GF-D8 (cell line): ENCODE results near the gene HAUS1.
"Not testable (repeated sequence)": the region's sequence is repeated elsewhere in the genome, so short reads cannot be mapped to it uniquely, and the experiment has no call there.

ENCODE experiments used
- DNase-seq: peaks from one replicate; lab custom pipeline; 2025; lab: John Stamatoyannopoulos, UW

The HAUS1 gene

GRCh38 chr18:46104128-46104911 is at the start of gene HAUS1:
TSS of gene HAUS1 (plus strand) at chr18:46104385. CDS start at chr18:46104412, 27 bp downstream.
- peak; percentile 91 for DNase-seq

DNA sequence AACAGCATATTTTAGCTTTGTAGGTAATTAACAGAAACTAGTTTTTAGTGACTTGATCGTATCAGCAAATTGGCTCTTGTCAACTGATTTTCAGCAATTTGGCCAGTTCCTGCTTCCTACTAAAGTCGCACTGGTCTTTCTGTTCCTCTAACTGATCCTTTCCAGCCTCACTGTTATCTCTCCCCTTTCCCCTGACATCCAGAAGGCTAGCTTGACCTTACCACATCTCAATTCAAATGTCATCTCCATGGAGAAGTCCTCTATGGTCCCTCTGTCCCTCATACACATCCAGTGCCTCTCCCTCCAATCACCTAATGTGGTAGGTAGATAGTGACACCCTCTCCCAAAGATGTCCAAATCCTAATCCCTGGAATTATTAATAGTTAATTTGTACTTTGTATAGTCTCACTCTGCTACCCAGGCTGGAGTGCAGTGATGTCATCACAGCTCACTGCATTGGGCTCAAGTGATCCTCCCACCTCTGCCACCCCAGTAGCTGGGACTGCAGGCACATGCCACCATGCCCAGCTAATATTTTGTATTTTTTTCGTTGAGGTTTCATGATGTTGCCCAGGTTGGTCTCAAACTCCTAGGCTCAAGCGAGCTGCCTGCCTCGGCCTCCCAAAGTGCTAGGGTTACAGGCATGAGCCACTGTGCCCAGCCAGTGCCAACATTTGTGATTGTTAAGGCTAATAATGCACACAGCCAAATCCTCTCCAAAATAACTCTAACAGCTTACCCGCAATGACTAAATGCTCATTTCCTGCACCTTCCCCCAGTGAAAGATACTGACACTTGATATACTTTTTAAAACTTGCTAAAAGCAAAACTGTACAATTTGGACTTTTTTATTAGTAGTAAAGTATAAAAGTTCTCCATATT is 49.0 kb upstream of the HAUS1 start:
- DNase-seq: no peak

DNA sequence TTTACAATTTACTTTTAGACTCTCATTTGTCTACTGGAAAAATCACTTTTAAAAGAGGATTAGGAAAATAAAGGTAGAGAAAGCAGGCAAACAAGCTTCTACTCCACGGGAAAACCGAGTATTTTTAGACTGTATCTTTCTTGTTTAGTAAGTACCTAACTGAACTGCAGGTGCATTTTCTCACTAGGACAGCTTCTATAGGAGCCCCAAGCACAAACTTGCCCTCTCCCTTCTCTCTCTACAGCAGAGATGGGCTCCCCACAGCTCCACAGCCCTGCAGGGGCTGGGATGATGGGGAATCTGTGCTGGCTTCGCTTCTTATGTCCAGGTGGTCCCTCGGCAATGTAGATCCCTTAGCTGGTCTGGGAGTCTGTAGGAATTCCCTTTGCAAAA is 48.4 kb upstream of the HAUS1 start:
- DNase-seq: no peak

- no peak for DNase-seq
Observed at GRCh38 chr18:46060359-46060841, 43.8 kb upstream of the HAUS1 start.

- no peak for DNase-seq
Observed at GRCh38 chr18:46061387-46061786, 42.8 kb upstream of the HAUS1 start.

DNA sequence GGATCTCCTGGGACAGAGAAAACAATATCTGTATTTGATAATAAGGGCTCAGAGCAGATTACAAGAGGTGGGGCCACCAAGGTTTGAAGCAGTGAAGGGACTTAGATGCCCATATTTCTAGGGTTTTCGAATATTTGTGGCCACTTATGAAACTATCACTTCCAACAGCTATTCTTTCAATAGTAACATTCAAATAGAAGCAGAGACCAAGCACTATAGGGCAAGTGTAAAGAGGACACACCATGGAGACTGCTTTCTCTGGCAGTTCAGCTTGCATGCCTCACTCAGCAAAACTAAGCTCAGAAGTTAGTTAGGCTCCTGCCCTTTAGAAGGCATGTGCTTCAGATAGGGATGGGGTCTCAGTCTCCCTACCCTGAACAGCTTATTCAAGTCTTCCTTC is 42.4 kb upstream of the HAUS1 start:
- DNase-seq: no peak

GRCh38 chr18:46062781-46063180 is 41.4 kb upstream of the HAUS1 start:
- DNase-seq: no peak

- DNase-seq: no peak
Observed at GRCh38 chr18:46067438-46068007, 36.7 kb upstream of the HAUS1 start.

DNA sequence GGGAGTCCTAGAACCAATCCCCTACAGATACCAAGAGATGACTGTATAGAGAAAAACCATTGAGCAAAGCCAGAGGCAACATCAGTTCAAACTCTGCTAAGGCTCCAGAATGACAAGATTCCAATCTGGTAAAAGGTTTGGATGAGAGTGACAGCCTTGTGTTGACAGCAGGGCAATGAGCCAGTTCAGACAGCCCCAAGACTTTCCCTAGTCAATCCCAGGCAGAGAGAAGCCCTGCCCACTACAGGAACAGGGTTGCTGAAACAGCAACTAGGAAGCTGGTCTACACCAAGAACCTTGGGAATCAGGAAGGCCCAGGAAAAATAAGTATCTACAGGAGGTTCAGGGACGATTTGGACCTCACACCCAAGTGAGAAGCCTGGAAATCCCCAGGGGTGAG is 35.4 kb upstream of the HAUS1 start:
- DNase-seq: no peak

DNA sequence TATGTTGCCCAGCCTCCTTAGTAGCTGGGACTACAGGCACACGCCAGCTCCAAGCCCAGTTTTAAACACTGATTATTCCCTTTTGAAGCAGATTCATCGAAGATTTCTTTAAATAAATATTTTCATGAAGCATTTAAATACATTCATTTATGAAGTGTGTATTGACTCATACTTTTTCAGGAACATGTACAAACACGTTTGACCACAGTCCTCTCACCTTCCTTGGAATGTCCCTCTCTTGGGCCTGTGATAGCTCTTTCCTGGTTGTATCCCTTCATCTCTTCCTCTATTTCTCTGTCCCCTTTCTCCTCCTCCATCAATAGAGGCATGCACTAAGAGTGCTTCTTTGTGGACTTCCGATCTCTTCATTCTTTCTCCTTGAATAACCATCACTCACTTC is 34.7 kb upstream of the HAUS1 start:
- no peak for DNase-seq

- no peak for DNase-seq
Observed at GRCh38 chr18:46070232-46070631, 34.0 kb upstream of the HAUS1 start.

- peak; percentile 81 for DNase-seq
Observed at GRCh38 chr18:46070815-46071652, 33.2 kb upstream of the HAUS1 start.

- peak; percentile 37 for DNase-seq
Observed at GRCh38 chr18:46071653-46072375, 32.4 kb upstream of the HAUS1 start, which contains the start of gene PSTPIP2. TSS of gene PSTPIP2 (minus strand) at chr18:46072260. CDS start at chr18:46072188, 72 bp downstream.

GRCh38 chr18:46072376-46072867 is 31.8 kb upstream of the HAUS1 start:
- DNase-seq: no peak

DNA sequence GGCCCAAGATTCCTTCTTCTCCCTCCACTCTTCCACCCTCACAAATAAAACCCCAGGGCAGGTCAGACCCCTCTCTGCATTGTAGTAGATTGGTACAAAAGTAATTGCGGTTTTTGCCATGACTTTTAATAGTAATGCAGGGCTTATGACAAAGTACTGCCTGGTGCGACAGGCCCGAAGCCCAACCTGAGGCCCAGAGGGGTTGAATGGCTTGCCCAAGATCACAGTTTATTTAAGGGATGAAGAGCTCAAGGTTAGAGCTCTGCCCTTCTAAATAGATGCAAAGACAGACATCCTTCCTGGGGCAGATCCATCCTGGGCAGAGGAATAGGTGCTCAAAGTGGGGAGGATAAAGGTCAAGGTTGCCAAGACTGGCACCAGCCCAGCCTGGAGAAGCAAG is 31.2 kb upstream of the HAUS1 start:
- DNase-seq: no peak

DNA sequence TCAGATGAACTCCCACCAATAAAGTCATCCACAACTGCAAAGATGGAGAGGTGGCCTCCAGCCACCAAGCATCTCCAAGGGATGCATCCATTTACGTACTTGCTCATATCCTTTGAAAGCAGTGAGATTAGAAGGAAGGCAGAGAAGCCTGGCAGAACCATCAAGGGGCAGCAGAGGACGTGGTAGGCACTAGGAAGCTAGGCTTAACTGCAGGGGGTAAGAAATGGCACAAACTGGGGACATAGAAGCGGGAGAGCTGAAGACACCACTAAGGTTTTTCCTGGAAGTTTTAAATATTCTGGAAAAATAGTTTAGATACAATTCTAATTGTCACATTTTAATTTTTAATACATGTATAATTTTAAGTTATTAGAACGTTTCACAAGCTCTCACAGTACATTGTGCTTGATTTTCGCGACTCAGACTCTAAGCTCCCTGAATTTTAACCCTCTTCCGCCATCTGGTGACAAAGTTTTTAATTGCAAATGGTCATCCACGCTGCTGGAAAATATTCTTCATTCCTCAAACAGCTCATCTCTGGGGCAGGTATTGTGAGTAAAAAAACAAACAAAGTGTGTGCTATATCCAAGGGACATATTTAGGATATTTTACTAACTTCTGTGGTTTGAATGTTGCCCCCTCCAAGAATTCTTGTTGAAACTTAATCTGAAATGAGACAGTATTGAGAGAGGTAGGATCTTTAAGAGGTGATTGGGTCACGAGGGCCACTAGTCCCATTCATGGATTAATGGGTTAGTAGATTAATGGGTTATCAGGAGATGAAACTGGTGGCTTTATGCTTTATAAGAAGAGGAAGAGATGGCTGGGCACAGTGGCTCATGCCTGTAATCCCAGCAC is 30.5 kb upstream of the HAUS1 start:
- peak; percentile 76 for DNase-seq

DNA sequence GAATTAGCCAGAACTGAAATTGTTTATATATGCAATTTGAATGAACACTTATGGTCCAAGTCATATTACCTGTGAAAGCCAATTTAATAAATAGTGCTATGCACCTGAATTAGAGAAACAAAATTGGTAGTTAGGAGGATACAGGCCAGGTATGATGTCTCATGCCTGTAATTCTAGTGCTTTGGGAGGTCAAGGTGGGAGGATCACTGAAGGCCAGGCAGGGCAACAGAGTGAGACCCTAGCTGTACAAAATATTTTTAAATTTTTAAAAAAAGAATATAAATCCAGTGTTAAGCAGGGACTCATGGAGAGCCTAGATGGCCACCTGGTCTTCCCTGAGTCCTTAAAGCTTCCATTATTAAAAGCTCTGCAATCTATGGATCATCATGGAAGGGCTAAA is 24.8 kb upstream of the HAUS1 start:
- DNase-seq: no peak

DNA sequence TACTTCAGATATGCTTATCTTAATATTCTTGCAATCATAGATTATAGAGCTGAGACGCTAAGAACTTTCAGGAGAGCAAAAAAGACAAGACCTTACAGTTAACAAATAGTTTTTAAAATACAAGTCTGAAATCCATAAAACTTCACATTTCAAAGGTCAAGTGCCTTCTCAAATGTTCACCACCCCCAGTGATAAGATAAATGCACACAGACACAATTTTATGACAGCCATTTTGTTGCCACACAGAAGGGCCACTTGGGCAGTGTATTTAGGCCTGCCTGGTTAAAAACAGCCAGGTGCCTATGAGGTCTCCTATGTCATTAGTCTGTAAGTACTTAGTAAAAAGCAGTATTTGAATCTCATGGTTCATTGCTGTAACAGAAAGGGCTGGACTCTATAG is 24.0 kb upstream of the HAUS1 start:
- DNase-seq: no peak

DNA sequence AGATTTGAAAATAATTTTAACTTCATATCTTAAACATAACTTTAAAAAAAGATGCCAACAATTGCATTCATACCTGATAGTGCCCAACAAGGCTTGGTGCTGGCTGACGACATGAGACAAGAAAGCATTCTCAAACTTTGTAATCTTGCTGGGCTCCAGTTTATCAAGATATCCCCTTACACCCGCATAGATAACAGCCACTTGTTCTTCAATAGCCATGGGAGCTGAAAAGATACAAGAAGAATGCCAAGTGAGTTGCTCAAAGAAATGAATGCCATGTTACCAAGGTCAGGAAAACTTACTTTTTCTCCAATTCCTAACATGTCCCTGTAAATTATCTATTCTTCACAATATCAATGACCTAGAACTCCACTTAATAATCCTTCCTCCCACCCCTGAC is 19.8 kb upstream of the HAUS1 start:
- no peak for DNase-seq

DNA sequence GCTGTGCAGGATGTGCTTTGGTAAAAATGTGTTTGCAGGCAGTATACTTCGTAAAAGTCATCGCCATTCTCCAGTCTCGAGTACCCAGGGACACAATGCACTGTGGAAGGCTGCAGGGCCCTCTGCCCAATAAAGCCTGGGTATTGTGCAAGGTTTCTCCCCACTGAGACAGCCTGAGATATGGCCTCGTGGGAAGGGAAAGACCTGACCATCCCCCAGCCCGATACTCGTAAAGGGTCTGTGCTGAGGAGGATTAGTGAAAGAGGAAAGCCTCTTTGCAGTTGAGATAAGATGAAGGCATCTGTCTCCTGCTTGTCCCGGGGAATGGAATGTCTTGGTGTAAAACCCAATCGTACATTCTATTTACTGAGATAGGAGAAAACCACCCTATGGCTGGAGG is 15.7 kb upstream of the HAUS1 start:
- not testable (repeated sequence) for DNase-seq
